Keratinocyte (primary cell): ENCODE results near the gene WSB1.

Experiments used
- CTCF ChIP-seq, 3 experiments: IDR thresholded peaks in 1 of 3; conservative IDR thresholded peaks in 1 of 3; optimal IDR thresholded peaks in 1 of 3; 2 replicates in 2 of 3; 3 replicates in 1 of 3; pipeline versions ENCODE3 to v1.5.1; 2011; ENCODE audit warnings: low read length in 3 of 3, mild to moderate bottlenecking in 3 of 3, moderate library complexity in 2 of 3, control low read depth in 1 of 3, inconsistent platforms in 1 of 3; ENCODE audit not compliant: insufficient read depth in 2 of 3; ENCODE audit errors: extremely low read depth in 1 of 3
- EZH2 ChIP-seq: IDR thresholded peaks from one replicate; pipeline ENCODE4 v1.6.1; 2012; ENCODE audit warnings: inconsistent platforms, mild to moderate bottlenecking, low read length, moderate library complexity

DNA sequence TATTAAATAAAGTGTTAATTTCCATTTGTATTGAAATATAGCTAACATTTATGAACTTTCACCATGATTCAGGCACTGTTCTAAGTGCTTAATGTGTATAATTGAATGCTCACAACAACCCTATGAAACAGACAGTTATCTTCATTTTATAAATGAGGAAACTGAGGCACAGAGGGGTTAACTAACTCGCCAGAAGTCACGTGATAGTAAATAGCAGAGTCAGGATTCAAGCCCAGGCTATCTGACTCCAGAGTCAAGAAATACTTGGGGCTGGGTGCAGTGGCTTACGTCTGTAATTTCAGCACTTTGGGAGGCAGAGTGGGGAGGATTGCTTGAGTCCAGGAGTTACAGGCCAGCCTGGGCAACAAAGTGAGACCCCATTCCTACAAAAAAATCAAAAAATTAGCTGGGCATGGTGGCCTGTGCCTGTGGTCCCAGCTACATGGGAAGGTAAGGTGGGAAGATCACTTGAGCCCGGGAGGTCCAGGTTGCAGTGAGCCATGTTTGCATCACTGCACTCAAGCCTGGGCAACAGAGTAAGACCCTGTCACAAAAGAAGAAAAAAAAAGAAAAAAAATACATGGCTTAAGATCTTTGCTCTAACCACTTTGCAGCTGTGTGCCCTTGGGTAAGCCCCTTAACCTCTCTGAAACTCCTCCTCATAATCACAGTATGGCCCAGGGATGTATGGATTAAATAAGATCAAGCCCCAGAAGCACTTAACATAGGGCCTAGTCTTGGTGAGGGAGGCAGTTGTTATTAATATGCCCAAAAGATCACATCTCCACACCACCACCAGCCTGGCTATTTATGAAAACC is 29.0 kb downstream of the WSB1 start:
- TF ChIP-seq CTCF (optimal IDR thresholded peaks at IDR 0.05 in 1 of 3, IDR thresholded peaks at IDR 0.05 in 1 of 3, conservative IDR thresholded peaks at IDR 0.05 in 1 of 3; ENCODE audit: extremely low read depth in 1 of 3, insufficient read depth in 2 of 3, low read length in 3 of 3) = no peak
- TF ChIP-seq EZH2 = no peak
